Kidney epithelial cell (primary cell): ENCODE data around the gene PTPRQ. TPM values are rescaled to one million over a fixed set of nuclear protein-coding genes. Genes with fewer than 3 reads are reported as not detected.

Experiments
- DNase-seq: peaks from one replicate; pipeline ENCODE4 v3.0.0-alpha.2; 2010; ENCODE audit warnings: low read depth
- H3K27me3 ChIP-seq: 2 replicates; pipeline ENCODE4 v1.6.0; 2011; ENCODE audit warnings: low read length; ENCODE audit not compliant: control insufficient read depth, insufficient read depth
- H3K36me3 ChIP-seq: 2 replicates; pipeline ENCODE4 v1.5.1; 2011; ENCODE audit warnings: low read length; ENCODE audit not compliant: control insufficient read depth, insufficient read depth
- H3K4me3 ChIP-seq: 2 replicates; pipeline ENCODE4 v1.5.1; 2011; ENCODE audit warnings: low read depth, mild to moderate bottlenecking, control low read depth, low read length
- CTCF ChIP-seq: IDR thresholded peaks from 2 replicates; pipeline ENCODE4 v1.5.1; 2011; ENCODE audit warnings: mild to moderate bottlenecking, moderate library complexity, low read length, control low read depth, inconsistent platforms; ENCODE audit not compliant: insufficient read depth, poor library complexity, severe bottlenecking
- total RNA-seq: library from RNA; depleted of rRNA; stranded (reverse); fragments of >200 nt; gene quantifications from 2 replicates; pipeline ENCODE4 v1.2.3, GENCODE V29; 2015

PTPRQ gene
- total RNA-seq, 1 donor from 2014 or later = under 0.01 TPM

GRCh38 chr12:80411787-80412186 lies 32.2 kb upstream of the PTPRQ start:
- DNase-seq = no peak

GRCh38 chr12:80412343-80412953 lies 31.6 kb upstream of the PTPRQ start:
- H3K36me3 ChIP-seq = no peaks in the 10 kb centered on the region
- DNase-seq = no peak

More at GRCh38 chr12:80411787-80412186, 32.2 kb upstream of the PTPRQ start:
- no peak overlapping the region for H3K4me3 ChIP-seq
- H3K36me3 ChIP-seq = no peaks in the 10 kb centered on the region
- TF ChIP-seq CTCF = no peak
- no peaks in the 10 kb centered on the region for H3K27me3 ChIP-seq

GRCh38 chr12:80413462-80413861 lies 30.6 kb upstream of the PTPRQ start:
- peak; percentile 29 for TF ChIP-seq CTCF
- Histone ChIP-seq H3K36me3 (no peaks in the 10 kb centered on the region), H3K27me3 (no peaks in the 10 kb centered on the region), H3K4me3 (no peak overlapping the region)
- no peak for DNase-seq

More at GRCh38 chr12:80412343-80412953, 31.6 kb upstream of the PTPRQ start:
- TF ChIP-seq CTCF = peak; percentile 71
- H3K27me3 ChIP-seq = no peaks in the 10 kb centered on the region
- H3K4me3 ChIP-seq = no peak overlapping the region

- no peak overlapping the region for H3K4me3 ChIP-seq
- no peaks in the 10 kb centered on the region for H3K36me3 ChIP-seq
- no peak for DNase-seq
- no peak for TF ChIP-seq CTCF
- no peaks in the 10 kb centered on the region for H3K27me3 ChIP-seq
These were observed 28.6 kb upstream of the PTPRQ start for GRCh38 chr12:80415466-80415865.

GRCh38 chr12:80419644-80420043 lies 24.4 kb upstream of the PTPRQ start:
- no peak for DNase-seq
- H3K27me3 ChIP-seq = no peaks in the 10 kb centered on the region

More at GRCh38 chr12:80419644-80420043, 24.4 kb upstream of the PTPRQ start:
- no peak overlapping the region for H3K4me3 ChIP-seq
- H3K36me3 ChIP-seq = no peaks in the 10 kb centered on the region
- no peak for TF ChIP-seq CTCF
